Right lobe of liver (tissue), 6 donors: Measurements from ENCODE around the gene SELPLG. TPM values are rescaled to one million over a fixed set of nuclear protein-coding genes. Genes with fewer than 3 reads are reported as not detected.

ENCODE experiments used
- ATAC-seq, 4 donors: fragments of 200-7000 bp; cut with Tn5 transposase; one replicate each; pipeline ENCODE4 v1.9.1; 2020; ENCODE audit warnings: mild to moderate bottlenecking in 4 of 4, moderate library complexity in 4 of 4
- DNase-seq, 3 donors: peaks; one replicate each; pipeline ENCODE4 v3.0.0-alpha.2; 2020
- H3K27ac ChIP-seq, 3 donors: fragments of 200-600 bp; one replicate each; pipeline ENCODE4 v1.8.0; 2022
- H3K27me3 ChIP-seq, 2 donors: fragments of 200-600 bp; one replicate each; pipeline ENCODE4 v1.8.0; 2022
- H3K36me3 ChIP-seq, 4 donors: fragments of 200-600 bp; sonication (generic) in 1 of 4; one replicate each; pipeline versions ENCODE4 v1.5.1 to v1.8.0; 2017 to 2022; ENCODE audit warnings: control low read depth in 1 of 4
- H3K4me1 ChIP-seq, 4 donors: fragments of 200-600 bp; sonication (generic) in 1 of 4; one replicate each; pipeline versions ENCODE4 v1.5.1 to v1.8.0; 2017 to 2022; ENCODE audit warnings: control low read depth in 1 of 4
- H3K4me3 ChIP-seq, 3 donors: fragments of 200-600 bp; one replicate each; pipeline ENCODE4 v1.8.0; 2022
- H3K9me3 ChIP-seq, 4 donors: fragments of 200-600 bp; sonication (generic) in 1 of 4; one replicate each; pipeline versions ENCODE4 v1.5.1 to v1.8.0; 2017 to 2022; ENCODE audit warnings: control low read depth in 1 of 4
- CTCF ChIP-seq, 4 donors: fragments of 200-600 bp in 3 of 4; fragments of 450-650 bp in 1 of 4; IDR thresholded peaks; one replicate each; pipeline versions ENCODE4 v1.5.1 to v1.8.0; 2016 to 2022; ENCODE audit warnings: antibody characterized with exemption in 4 of 4, mild to moderate bottlenecking in 2 of 4
- POLR2A ChIP-seq: fragments of 450-650 bp; IDR thresholded peaks from one replicate; pipeline ENCODE4 v1.6.1; 2017; ENCODE audit warnings: antibody characterized with exemption, mild to moderate bottlenecking
- whole genome bisulfite sequencing: methylation state at CpG from one replicate; pipeline ENCODE4 v1.1.6; 2018; ENCODE audit warnings: low coverage, low lambda C conversion rate; ENCODE audit not compliant: insufficient coverage; ENCODE audit errors: missing lambda C conversion rate; 5-methylcytosine and 5-hydroxymethylcytosine counted together
- intact Hi-C, 2 donors: fragments of 100-400 bp; cut with DNase I; formaldehyde crosslinking; loops; one replicate each; pipeline versions ENCODE4 v1.11.2 to v1.14.1; 2022
- total RNA-seq, 6 experiments: library from RNA; depleted of rRNA in 2 of 6; stranded (reverse); fragments of >200 nt in 2 of 6; fragmentation: NEBNext Ultra II Directional in 3 of 6; extraction: Animal tissue kit (Norgen Biotek cat#: 25700) in 3 of 6; gene quantifications; one replicate each; pipeline versions ENCODE4 v1.1.0 to v1.2.4, GENCODE V29; 2016 to 2023
- donor health status: DM: no; HTN: yes; CAD: no.
- donor health status: DM: no; HTN: no; CAD: no.
- donor health status: DM: no; HTN: no; CAD: no.
- donor health status: DM: no; HTN: yes; CAD: no.
- donor health status: DM: no; HTN: yes; CAD: no.

The SELPLG gene
- total RNA-seq, 6 experiments from 2014 or later, result 1.5 to 6.0 (median 3.1) TPM

GRCh38 chr12:108599948-108600701 is 33.6 kb downstream of the SELPLG start:
- 73% methylated on average over 9 of the region's 10 CpGs for WGBS
- ATAC-seq, result no peak
- intact Hi-C loops, result no loop called here

GRCh38 chr12:108599541-108599940 is 34.2 kb downstream of the SELPLG start:
- H3K4me1 ChIP-seq, result no peaks in the 10 kb centered on the region
- DNase-seq (no peak), ATAC-seq (no peak)
- no peak overlapping the region for H3K4me3 ChIP-seq
- no peaks in the 10 kb centered on the region for H3K9me3 ChIP-seq
- TF ChIP-seq CTCF (IDR thresholded peaks at IDR 0.05), result no peak
- no peak for TF ChIP-seq POLR2A
- 67% methylated on average over 5 of the region's 6 CpGs for whole genome bisulfite sequencing
- H3K27me3 ChIP-seq, result no peaks in the 10 kb centered on the region
- no peak overlapping the region for H3K27ac ChIP-seq
- intact Hi-C loops, result no loop called here
- H3K36me3 ChIP-seq, result no peaks in the 10 kb centered on the region

More at GRCh38 chr12:108599948-108600701, 33.6 kb downstream of the SELPLG start:
- DNase-seq, result no peak
- Histone ChIP-seq H3K4me3 (no peak overlapping the region), H3K9me3 (no peaks in the 10 kb centered on the region), H3K27ac (no peak overlapping the region), H3K27me3 (no peaks in the 10 kb centered on the region), H3K36me3 (no peaks in the 10 kb centered on the region), H3K4me1 (no peaks in the 10 kb centered on the region)
- no peak for TF ChIP-seq CTCF (IDR thresholded peaks at IDR 0.05)

- Histone ChIP-seq H3K27me3 (no peaks in the 10 kb centered on the region), H3K36me3 (no peaks in the 10 kb centered on the region), H3K4me3 (no peak overlapping the region), H3K4me1 (no peaks in the 10 kb centered on the region), H3K9me3 (no peaks in the 10 kb centered on the region), H3K27ac (no peak overlapping the region)
- WGBS, result 76% methylated on average over 2 of the region's 11 CpGs
- DNase-seq, result no peak
- ATAC-seq, result no peak
- intact Hi-C loops, result no loop called here
- no peak for TF ChIP-seq POLR2A
- TF ChIP-seq CTCF (IDR thresholded peaks at IDR 0.05), result no peak
These were observed 35.0 kb downstream of the SELPLG start for GRCh38 chr12:108598553-108599250.

GRCh38 chr12:108597559-108598471 is 35.9 kb downstream of the SELPLG start, which contains the start of gene TMEM119:
Gene TMEM119 (minus strand): TSS chr12:108598084. CDS start chr12:108592383, 5,701 bp downstream.
- no peaks in the 10 kb centered on the region for H3K9me3 ChIP-seq
- WGBS, result 38% methylated on average over 8 of the region's 27 CpGs
- TF ChIP-seq POLR2A, result no peak
- no peak for TF ChIP-seq CTCF (IDR thresholded peaks at IDR 0.05)
- H3K36me3 ChIP-seq, result no peaks in the 10 kb centered on the region
- intact Hi-C loops, result no loop called here
- no peak within 1 kb of the TSS for H3K4me3 ChIP-seq
- no peak for DNase-seq
- peak; percentile 21 to 42 (median 30) for ATAC-seq
- no peak within 1 kb of the TSS for H3K27ac ChIP-seq
- H3K27me3 ChIP-seq, result no peaks in the 10 kb centered on the region
- no peaks in the 10 kb centered on the region for H3K4me1 ChIP-seq
